MG63 (cell line): ENCODE data around the gene NAALADL2. TPM values are rescaled to one million over a fixed set of nuclear protein-coding genes. Genes with fewer than 3 reads are reported as not detected.
"Not testable (repeated sequence)": the region's sequence is repeated elsewhere in the genome, so short reads cannot be mapped to it uniquely, and the experiment has no call there.

Source experiments
- DNase-seq: peaks from one replicate; pipeline ENCODE4 v3.0.0-alpha.2; 2020
- H3K27me3 ChIP-seq: fragments of 250-450 bp; sonication (Bioruptor Pico); 2 replicates; pipeline ENCODE4 v1.5.1; 2020; ENCODE audit warnings: mild to moderate bottlenecking, moderate library complexity
- H3K36me3 ChIP-seq: fragments of 250-450 bp; sonication (Bioruptor Pico); 2 replicates; pipeline ENCODE4 v1.5.1; 2020; ENCODE audit warnings: mild to moderate bottlenecking, moderate library complexity
- H3K4me3 ChIP-seq: fragments of 250-450 bp; sonication (Bioruptor Pico); 2 replicates; pipeline ENCODE4 v1.5.1; 2020; ENCODE audit warnings: mild to moderate bottlenecking, moderate library complexity
- H3K9me3 ChIP-seq: fragments of 250-450 bp; sonication (Bioruptor Pico); 2 replicates; pipeline ENCODE4 v1.5.1; 2020; ENCODE audit warnings: mild to moderate bottlenecking, moderate library complexity
- total RNA-seq: library from RNA; depleted of rRNA; stranded (reverse); fragments of >200 nt; shearing (Covaris generic); gene quantifications from 2 replicates; pipeline ENCODE4 v1.2.3, GENCODE V29; 2014; ENCODE audit warnings: low replicate concordance

The NAALADL2 gene
- total RNA-seq, 1 experiment from 2014 or later, result 1.6 TPM

DNA sequence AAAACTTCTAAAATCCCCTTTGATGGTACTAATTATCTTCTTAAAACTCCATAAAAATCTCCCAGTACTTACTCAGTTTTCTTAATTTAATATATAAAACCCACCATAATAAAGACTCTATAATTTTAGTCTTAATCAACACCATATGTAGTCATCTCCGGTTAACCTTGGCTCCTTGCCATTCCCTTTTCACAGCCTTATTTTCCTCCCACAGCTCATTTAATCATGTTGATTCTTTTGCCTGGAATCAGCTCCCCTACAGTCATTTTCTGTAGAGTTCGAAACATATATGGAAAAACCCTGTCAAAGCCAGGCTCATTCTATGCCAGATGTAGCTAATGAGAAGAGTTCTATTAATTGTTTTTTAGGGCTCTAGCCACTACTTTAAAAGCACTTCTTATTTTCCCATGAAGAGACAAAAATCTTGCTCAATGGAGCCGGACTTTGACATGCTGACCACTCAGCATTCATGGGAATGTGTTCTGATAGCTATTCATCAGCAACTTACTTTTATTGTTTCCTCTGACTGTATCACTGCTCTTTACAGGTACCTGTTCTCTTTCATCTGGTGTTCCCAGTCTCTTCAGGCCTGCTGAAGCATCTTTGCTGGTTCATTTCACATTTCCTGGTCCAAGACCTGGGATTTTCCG, 573.4 kb downstream of the NAALADL2 start:
- H3K9me3 ChIP-seq, result no peaks in the 10 kb centered on the region
- no peak for DNase-seq
- no peaks in the 10 kb centered on the region for H3K27me3 ChIP-seq
- 0 out of 2 replicates have a peak overlapping the region, but pooled peaks have one; percentile 1 for H3K4me3 ChIP-seq
- H3K36me3 ChIP-seq, result no peaks in the 10 kb centered on the region

GRCh38 chr3:175433026-175433674, 574.0 kb downstream of the NAALADL2 start:
- Histone ChIP-seq H3K9me3 (no peaks in the 10 kb centered on the region), H3K4me3 (no peak overlapping the region), H3K27me3 (no peaks in the 10 kb centered on the region), H3K36me3 (no peaks in the 10 kb centered on the region)
- no peak for DNase-seq

GRCh38 chr3:175434561-175434960, 575.4 kb downstream of the NAALADL2 start:
- no peak for DNase-seq
- Histone ChIP-seq H3K4me3 (no peak overlapping the region), H3K27me3 (no peaks in the 10 kb centered on the region), H3K36me3 (no peaks in the 10 kb centered on the region), H3K9me3 (peaks cover 2% of the 10 kb centered on the region; the same call in 1 of the 2 replicates)

GRCh38 chr3:175443682-175444081, 584.5 kb downstream of the NAALADL2 start:
- DNase-seq, result no peak
- Histone ChIP-seq H3K27me3 (no peaks in the 10 kb centered on the region), H3K9me3 (peaks cover 6% of the 10 kb centered on the region; the same call in 1 of the 2 replicates), H3K36me3 (no peaks in the 10 kb centered on the region), H3K4me3 (no peak overlapping the region)

DNA sequence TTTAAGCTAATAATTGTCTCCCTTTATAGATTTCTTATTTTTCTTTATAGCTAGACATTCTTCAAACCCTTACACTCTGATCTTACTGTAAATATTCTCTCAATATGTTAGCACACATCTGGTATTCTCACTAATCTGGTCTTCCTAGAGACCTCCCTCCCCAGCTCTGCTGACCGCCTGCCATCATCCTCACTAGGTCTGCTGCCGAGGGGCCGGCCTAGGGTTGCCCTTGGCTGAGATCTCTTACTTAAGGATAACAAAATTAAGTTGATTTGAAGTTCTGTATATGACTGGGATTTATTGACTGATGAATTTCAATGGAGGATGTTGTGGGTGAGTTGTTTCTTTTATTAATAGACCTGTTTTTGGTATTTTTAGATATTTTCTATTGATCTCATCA, 586.6 kb downstream of the NAALADL2 start:
- Histone ChIP-seq H3K9me3 (peaks cover 4% of the 10 kb centered on the region), H3K4me3 (no peak overlapping the region), H3K27me3 (no peaks in the 10 kb centered on the region), H3K36me3 (no peaks in the 10 kb centered on the region)
- DNase-seq, result no peak

DNA sequence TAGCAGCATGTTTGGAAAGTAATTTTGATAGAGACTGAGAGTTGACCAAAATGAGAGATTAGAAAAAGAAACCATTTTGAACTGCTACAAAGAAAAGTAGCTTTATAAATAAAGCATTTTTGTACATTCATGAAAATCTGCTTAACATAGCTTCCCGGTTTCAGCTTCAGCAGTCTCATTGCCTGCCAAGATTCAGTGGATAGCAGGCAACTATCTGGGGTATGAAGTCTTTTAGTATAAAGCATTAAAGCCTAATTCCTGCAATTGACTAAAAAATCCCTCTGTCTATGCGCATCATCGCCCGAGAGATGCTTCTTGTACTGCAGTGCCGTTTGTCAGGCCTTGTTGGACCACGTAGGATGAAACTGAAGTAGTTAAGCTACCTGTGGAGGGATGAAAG, 588.4 kb downstream of the NAALADL2 start:
- H3K4me3 ChIP-seq, result no peak overlapping the region
- peaks cover 4% of the 10 kb centered on the region for H3K9me3 ChIP-seq
- no peaks in the 10 kb centered on the region for H3K36me3 ChIP-seq
- no peak for DNase-seq
- H3K27me3 ChIP-seq, result no peaks in the 10 kb centered on the region

- Histone ChIP-seq H3K36me3 (no peaks in the 10 kb centered on the region), H3K27me3 (no peaks in the 10 kb centered on the region), H3K9me3 (peaks cover 4% of the 10 kb centered on the region), H3K4me3 (no peak overlapping the region)
- DNase-seq, result no peak
These were observed 594.2 kb downstream of the NAALADL2 start for GRCh38 chr3:175453361-175453760.

GRCh38 chr3:175456466-175456865, 597.3 kb downstream of the NAALADL2 start:
- no peak for DNase-seq
- Histone ChIP-seq H3K4me3 (no peak overlapping the region), H3K9me3 (peaks cover 6% of the 10 kb centered on the region; the same call in 1 of the 2 replicates), H3K36me3 (no peaks in the 10 kb centered on the region), H3K27me3 (no peaks in the 10 kb centered on the region)

DNA sequence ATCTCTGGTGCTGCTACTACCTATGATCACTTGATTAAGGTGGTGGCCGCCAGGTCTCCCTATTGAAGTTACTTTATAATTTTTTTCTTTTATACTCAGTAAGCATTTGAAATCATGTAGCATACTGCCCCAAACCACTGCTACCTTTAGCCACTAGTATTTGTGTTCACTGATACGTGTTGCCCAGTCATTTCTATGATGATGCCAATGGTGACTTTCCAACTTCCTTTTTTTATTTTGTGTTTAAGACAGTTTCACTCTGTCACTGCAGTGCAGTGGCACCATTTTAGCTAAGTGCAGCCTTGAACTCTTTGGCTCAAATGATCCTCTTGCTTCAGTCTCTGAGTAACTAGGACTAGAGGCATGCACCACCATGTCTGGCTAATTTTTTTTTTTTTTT, 598.2 kb downstream of the NAALADL2 start:
- DNase-seq, result no peak
- Histone ChIP-seq H3K27me3 (no peaks in the 10 kb centered on the region), H3K9me3 (peaks cover 6% of the 10 kb centered on the region; the same call in 1 of the 2 replicates), H3K4me3 (no peak overlapping the region), H3K36me3 (no peaks in the 10 kb centered on the region)

GRCh38 chr3:175460849-175461399, 601.8 kb downstream of the NAALADL2 start:
- not testable (repeated sequence) for H3K36me3 ChIP-seq, H3K9me3 ChIP-seq, H3K4me3 ChIP-seq, H3K27me3 ChIP-seq, DNase-seq

- H3K36me3 ChIP-seq, result no peaks in the 10 kb centered on the region
- no peaks in the 10 kb centered on the region for H3K27me3 ChIP-seq
- DNase-seq, result no peak
- H3K4me3 ChIP-seq, result no peak overlapping the region
- peaks cover 8% of the 10 kb centered on the region; the same call in 1 of the 2 replicates for H3K9me3 ChIP-seq
These were observed 605.2 kb downstream of the NAALADL2 start for GRCh38 chr3:175464362-175464761.

DNA sequence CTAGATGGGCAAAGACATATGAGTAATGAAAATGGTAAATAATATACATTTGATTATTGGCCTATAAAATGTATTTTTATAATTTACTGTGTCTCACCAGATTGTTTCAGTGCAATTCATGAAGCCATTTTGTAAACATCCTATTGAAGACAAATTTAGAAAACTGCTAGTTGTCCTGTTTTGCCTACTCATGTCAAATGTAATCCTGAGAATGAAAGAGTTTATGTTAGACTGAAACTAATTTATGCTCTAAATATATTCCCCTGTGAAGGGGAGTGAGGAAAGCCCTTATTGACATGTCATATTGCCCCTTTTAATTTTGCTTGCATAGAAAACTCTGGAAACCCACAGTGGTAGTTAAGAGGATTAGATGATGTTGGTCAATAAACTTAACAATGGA, 610.0 kb downstream of the NAALADL2 start:
- Histone ChIP-seq H3K27me3 (no peaks in the 10 kb centered on the region), H3K36me3 (no peaks in the 10 kb centered on the region), H3K4me3 (no peak overlapping the region), H3K9me3 (no peaks in the 10 kb centered on the region)
- DNase-seq, result no peak

GRCh38 chr3:175475765-175476164, 616.6 kb downstream of the NAALADL2 start:
- no peak for DNase-seq
- Histone ChIP-seq H3K4me3 (no peak overlapping the region), H3K27me3 (no peaks in the 10 kb centered on the region), H3K9me3 (no peaks in the 10 kb centered on the region), H3K36me3 (no peaks in the 10 kb centered on the region)

DNA sequence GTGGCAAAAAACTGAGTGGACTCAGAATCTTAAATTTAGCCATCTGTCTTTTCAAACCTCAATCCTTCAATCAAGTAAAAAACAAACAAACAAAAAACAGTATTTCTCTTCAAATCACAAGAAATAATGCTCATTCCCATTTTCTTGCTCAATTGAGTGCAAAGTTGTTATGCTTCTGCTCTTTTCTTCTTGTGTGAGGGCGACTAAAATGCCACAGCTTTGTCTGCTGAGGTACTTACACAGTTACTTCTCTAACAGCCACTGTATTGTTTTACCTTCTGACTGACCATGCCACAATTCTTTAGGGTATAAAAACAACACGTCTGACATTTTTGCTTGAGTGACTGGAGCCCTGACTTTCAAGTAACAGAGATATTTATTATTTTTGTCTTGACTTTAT, 617.4 kb downstream of the NAALADL2 start:
- no peaks in the 10 kb centered on the region for H3K9me3 ChIP-seq
- no peaks in the 10 kb centered on the region for H3K27me3 ChIP-seq
- DNase-seq, result no peak
- H3K4me3 ChIP-seq, result no peak overlapping the region
- H3K36me3 ChIP-seq, result no peaks in the 10 kb centered on the region

DNA sequence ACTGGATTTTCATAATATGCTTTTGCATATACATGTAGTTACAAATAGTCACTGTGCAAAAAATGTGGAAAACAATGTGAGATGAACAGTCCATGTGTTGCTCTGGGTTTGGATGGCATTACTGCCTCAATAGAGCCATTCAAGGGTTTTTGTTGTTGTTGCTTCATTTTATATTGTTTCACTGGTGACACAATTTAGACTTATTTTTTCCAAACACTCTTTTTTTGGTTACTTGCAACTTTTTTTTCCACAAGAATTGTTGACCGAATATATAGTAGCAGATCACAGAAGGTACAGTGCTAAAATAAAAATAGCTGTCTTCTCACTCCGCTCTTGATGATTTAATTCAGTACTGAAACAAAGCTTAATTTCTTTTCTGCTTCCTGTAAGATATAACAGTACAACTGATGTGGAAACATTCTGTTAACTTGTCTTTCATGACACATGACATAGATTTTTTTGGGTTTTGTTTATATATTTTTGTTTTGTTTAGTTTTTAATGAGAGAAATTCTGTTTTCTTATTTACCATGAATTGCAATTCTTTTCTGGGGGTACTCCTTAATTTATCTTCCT, 618.6 kb downstream of the NAALADL2 start:
- DNase-seq, result no peak
- Histone ChIP-seq H3K9me3 (no peaks in the 10 kb centered on the region), H3K27me3 (no peaks in the 10 kb centered on the region), H3K36me3 (no peaks in the 10 kb centered on the region), H3K4me3 (no peak overlapping the region)

DNA sequence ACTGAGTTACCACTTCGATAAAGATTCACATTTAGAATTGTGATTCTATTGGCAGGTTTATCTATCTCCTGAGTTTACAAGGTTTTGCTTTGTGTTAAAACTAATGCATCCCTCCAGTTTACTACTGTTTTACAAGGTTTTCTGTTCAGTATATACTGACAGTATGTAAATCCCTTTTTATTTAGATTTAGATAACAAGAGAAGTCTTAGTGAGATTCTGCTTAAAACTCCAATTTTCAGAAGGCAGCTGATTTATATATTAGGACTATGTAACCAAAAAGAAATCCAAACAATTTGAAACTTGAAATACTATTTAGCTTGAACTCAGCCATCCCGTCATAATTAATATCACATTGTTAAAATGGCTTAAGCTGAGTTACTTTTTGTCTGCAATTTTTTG, 619.2 kb downstream of the NAALADL2 start:
- H3K36me3 ChIP-seq, result no peaks in the 10 kb centered on the region
- H3K27me3 ChIP-seq, result no peaks in the 10 kb centered on the region
- H3K4me3 ChIP-seq, result no peak overlapping the region
- H3K9me3 ChIP-seq, result no peaks in the 10 kb centered on the region
- DNase-seq, result no peak

GRCh38 chr3:175479175-175479574, 620.0 kb downstream of the NAALADL2 start:
- H3K9me3 ChIP-seq, result no peaks in the 10 kb centered on the region
- no peak for DNase-seq
- no peak overlapping the region for H3K4me3 ChIP-seq
- no peaks in the 10 kb centered on the region for H3K27me3 ChIP-seq
- H3K36me3 ChIP-seq, result no peaks in the 10 kb centered on the region
